K562 (cell line): ENCODE measurements around the gene EFCAB7. TPM values are rescaled to one million over a fixed set of nuclear protein-coding genes. Genes with fewer than 3 reads are reported as not detected.
A peak's percentile ranks its signal among the peaks of the same experiment; 100 is the strongest.

ENCODE experiments used
- CBFA2T3 ChIP-seq: fragments of 450-650 bp; IDR thresholded peaks from 2 replicates; pipeline ENCODE4 v1.6.1; 2017
- CEBPG ChIP-seq, 3 experiments: fragments of 200-800 bp in 1 of 3; sonication (Bioruptor generic) in 1 of 3; sonication (generic) in 1 of 3; formaldehyde crosslinking in 1 of 3; IDR thresholded peaks in 2 of 3; conservative IDR thresholded peaks in 1 of 3; 2 replicates each; pipeline versions ENCODE4 v1.6.1 to v1.8.0; 2016 to 2022; ENCODE audit warnings: missing compliant biosample characterization in 2 of 3, missing genetic modification characterization in 2 of 3, mild to moderate bottlenecking in 1 of 3, missing genetic modification reagents in 1 of 3
- ESRRB ChIP-seq: fragments of 250-450 bp; sonication (Bioruptor Pico); IDR thresholded peaks from 2 replicates; pipeline ENCODE4 v1.5.0; 2020; ENCODE audit warnings: mild to moderate bottlenecking, moderate library complexity, borderline replicate concordance
- HMG20B ChIP-seq: fragments of 250-450 bp; sonication (Bioruptor Pico); IDR thresholded peaks from 2 replicates; pipeline ENCODE4 v1.5.0; 2021; ENCODE audit warnings: mild to moderate bottlenecking
- ILK ChIP-seq: fragments of 450-650 bp; IDR thresholded peaks from 2 replicates; pipeline ENCODE4 v1.6.1; 2016; ENCODE audit warnings: missing genetic modification characterization, low read depth, mild to moderate bottlenecking, missing compliant biosample characterization, moderate library complexity, borderline replicate concordance
- MTA1 ChIP-seq: fragments of 450-650 bp; IDR thresholded peaks from 2 replicates; pipeline ENCODE4 v1.6.1; 2017; ENCODE audit warnings: borderline replicate concordance
- NONO ChIP-seq, 2 experiments: fragments of 200-400 bp in 1 of 2; fragments of 450-650 bp in 1 of 2; formaldehyde crosslinking in 1 of 2; IDR thresholded peaks; 2 replicates each; pipeline ENCODE4 v1.6.1; 2017; ENCODE audit warnings: low read depth in 2 of 2, mild to moderate bottlenecking in 2 of 2, moderate library complexity in 2 of 2, low read length in 1 of 2
- NR3C1 ChIP-seq: sonication (generic); formaldehyde crosslinking; IDR thresholded peaks from 2 replicates; pipeline ENCODE4 v1.8.1; 2022; ENCODE audit warnings: missing genetic modification reagents
- PHF20 ChIP-seq: fragments of 450-650 bp; IDR thresholded peaks from 2 replicates; pipeline ENCODE4 v1.6.1; 2018; ENCODE audit not compliant: partially characterized antibody
- SAP30 ChIP-seq: fragments of 200-600 bp; sonication (generic); IDR thresholded peaks from 2 replicates; pipeline ENCODE4 v1.6.1; 2012; ENCODE audit warnings: borderline replicate concordance, low read depth, mild to moderate bottlenecking, moderate library complexity, low read length, control low read depth, inconsistent platforms; ENCODE audit not compliant: insufficient read depth, poor library complexity, severe bottlenecking
- SETDB1 ChIP-seq: IDR thresholded peaks from one replicate; pipeline ENCODE4 v1.6.1; 2012; ENCODE audit warnings: low read length, control low read depth, inconsistent platforms
- SIRT6 ChIP-seq: IDR thresholded peaks from one replicate; pipeline ENCODE4 v1.6.1; 2012; ENCODE audit warnings: low read depth, mild to moderate bottlenecking, control low read depth, inconsistent platforms, low read length, moderate library complexity
- SMAD2 ChIP-seq: fragments of 150-350 bp; IDR thresholded peaks from 2 replicates; pipeline ENCODE4 v1.6.1; 2014; ENCODE audit warnings: low read depth, mild to moderate bottlenecking, low read length
- SMC3 ChIP-seq: conservative IDR thresholded peaks from 2 replicates; pipeline ENCODE4 v1.6.1; 2011; ENCODE audit warnings: low read depth, low read length, improper control_type of control experiment; ENCODE audit not compliant: insufficient read depth
- TCF7L2 ChIP-seq: fragments of 150-350 bp; IDR thresholded peaks from 2 replicates; pipeline ENCODE4 v1.6.1; 2016; ENCODE audit warnings: low read depth, mild to moderate bottlenecking, low read length, moderate library complexity
- ZNF212 ChIP-seq: fragments of 450-650 bp; formaldehyde crosslinking; IDR thresholded peaks from 2 replicates; pipeline ENCODE4 v1.4.0; 2020; ENCODE audit warnings: mild to moderate bottlenecking
- ZNF24 ChIP-seq: fragments of 450-650 bp; IDR thresholded peaks from 2 replicates; pipeline ENCODE4 v1.6.1; 2016
- ZNF253 ChIP-seq: fragments of 250-450 bp; sonication (Bioruptor Pico); conservative IDR thresholded peaks from 2 replicates; pipeline ENCODE4 v1.6.1; 2021; ENCODE audit warnings: mild to moderate bottlenecking
- ZNF316 ChIP-seq: fragments of 450-650 bp; IDR thresholded peaks from 2 replicates; pipeline ENCODE4 v1.6.1; 2016
- ZNF398 ChIP-seq: fragments of 250-450 bp; sonication (Bioruptor Pico); IDR thresholded peaks from 2 replicates; pipeline ENCODE4 v1.8.0; 2021; ENCODE audit warnings: moderate library complexity, mild to moderate bottlenecking, inconsistent platforms
- polyA plus RNA-seq, 8 experiments: library from polyadenylated mRNA; depleted of rRNA in 4 of 8; stranded (reverse) in 5 of 8; unstranded in 3 of 8; fragments of >200 nt; fragmentation: Nextera tagmentation in 2 of 8; fragmentation: Illumina TruSeq in 1 of 8; extraction: Ambion mirVana in 2 of 8; extraction: Trizol in 1 of 8; gene quantifications; 2 replicates each; pipeline versions ENCODE4 v1.2.1 to v1.2.3, GENCODE V29; 2011 to 2014; ENCODE audit warnings: inconsistent platforms in 1 of 8, missing spikeins in 1 of 8
- total RNA-seq, 7 experiments: library from RNA; depleted of rRNA in 6 of 7; stranded (reverse); fragments of >200 nt in 6 of 7; fragmentation: Illumina TruSeq in 2 of 7; extraction: Trizol in 2 of 7; gene quantifications; 2 replicates each; pipeline versions ENCODE4 v1.2.1 to v1.2.3, GENCODE V29; 2011 to 2021; ENCODE audit warnings: low replicate concordance in 1 of 7
- TF ChIP-seq, protein P1 (sequence below): fragments of 250-450 bp; sonication (Bioruptor Pico); IDR thresholded peaks from 2 replicates; pipeline ENCODE4 v1.4.0; 2020

The EFCAB7 gene
- total and polyA plus RNA-seq, 9 of the 15 experiments (the other 6 are each of a cell fraction or from before 2014, with no cell fraction given): 3.2 to 7.6 (median 5.7) TPM

- TF ChIP-seq, protein P1, sequence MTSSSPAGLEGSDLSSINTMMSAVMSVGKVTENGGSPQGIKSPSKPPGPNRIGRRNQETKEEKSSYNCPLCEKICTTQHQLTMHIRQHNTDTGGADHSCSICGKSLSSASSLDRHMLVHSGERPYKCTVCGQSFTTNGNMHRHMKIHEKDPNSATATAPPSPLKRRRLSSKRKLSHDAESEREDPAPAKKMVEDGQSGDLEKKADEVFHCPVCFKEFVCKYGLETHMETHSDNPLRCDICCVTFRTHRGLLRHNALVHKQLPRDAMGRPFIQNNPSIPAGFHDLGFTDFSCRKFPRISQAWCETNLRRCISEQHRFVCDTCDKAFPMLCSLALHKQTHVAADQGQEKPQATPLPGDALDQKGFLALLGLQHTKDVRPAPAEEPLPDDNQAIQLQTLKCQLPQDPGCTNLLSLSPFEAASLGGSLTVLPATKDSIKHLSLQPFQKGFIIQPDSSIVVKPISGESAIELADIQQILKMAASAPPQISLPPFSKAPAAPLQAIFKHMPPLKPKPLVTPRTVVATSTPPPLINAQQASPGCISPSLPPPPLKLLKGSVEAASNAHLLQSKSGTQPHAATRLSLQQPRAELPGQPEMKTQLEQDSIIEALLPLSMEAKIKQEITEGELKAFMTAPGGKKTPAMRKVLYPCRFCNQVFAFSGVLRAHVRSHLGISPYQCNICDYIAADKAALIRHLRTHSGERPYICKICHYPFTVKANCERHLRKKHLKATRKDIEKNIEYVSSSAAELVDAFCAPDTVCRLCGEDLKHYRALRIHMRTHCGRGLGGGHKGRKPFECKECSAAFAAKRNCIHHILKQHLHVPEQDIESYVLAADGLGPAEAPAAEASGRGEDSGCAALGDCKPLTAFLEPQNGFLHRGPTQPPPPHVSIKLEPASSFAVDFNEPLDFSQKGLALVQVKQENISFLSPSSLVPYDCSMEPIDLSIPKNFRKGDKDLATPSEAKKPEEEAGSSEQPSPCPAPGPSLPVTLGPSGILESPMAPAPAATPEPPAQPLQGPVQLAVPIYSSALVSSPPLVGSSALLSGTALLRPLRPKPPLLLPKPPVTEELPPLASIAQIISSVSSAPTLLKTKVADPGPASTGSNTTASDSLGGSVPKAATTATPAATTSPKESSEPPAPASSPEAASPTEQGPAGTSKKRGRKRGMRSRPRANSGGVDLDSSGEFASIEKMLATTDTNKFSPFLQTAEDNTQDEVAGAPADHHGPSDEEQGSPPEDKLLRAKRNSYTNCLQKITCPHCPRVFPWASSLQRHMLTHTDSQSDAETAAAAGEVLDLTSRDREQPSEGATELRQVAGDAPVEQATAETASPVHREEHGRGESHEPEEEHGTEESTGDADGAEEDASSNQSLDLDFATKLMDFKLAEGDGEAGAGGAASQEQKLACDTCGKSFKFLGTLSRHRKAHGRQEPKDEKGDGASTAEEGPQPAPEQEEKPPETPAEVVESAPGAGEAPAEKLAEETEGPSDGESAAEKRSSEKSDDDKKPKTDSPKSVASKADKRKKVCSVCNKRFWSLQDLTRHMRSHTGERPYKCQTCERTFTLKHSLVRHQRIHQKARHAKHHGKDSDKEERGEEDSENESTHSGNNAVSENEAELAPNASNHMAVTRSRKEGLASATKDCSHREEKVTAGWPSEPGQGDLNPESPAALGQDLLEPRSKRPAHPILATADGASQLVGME: peak; percentile 100
- TF ChIP-seq ZNF24: peak; percentile 59
- no peak for TF ChIP-seq ZNF398 (CRISPR knock-in tag)
- TF ChIP-seq SAP30: peak; percentile 71
- TF ChIP-seq ESRRB (CRISPR knock-in tag): no peak
- TF ChIP-seq SETDB1: no peak
- peak; percentile 81 for TF ChIP-seq CEBPG (CRISPR knock-in tag; IDR thresholded peaks at IDR 0.05)
- TF ChIP-seq CEBPG (tag; conservative IDR thresholded peaks at IDR 0.05 in 1 of 2, IDR thresholded peaks at IDR 0.05 in 1 of 2): peak in 1 of 2 experiments; percentile 95; a peak in 3 of 4 replicates
- TF ChIP-seq ZNF316: no peak
- 0 out of 2 replicates have a peak, but pooled peaks have one; percentile 10 for TF ChIP-seq CBFA2T3
- TF ChIP-seq PHF20: peak; percentile 98
- peak in 1 of 2 experiments; percentile 59; a peak in 1 of 4 replicates for TF ChIP-seq NONO (IDR thresholded peaks at IDR 0.05; ENCODE audit: low read depth in 2 of 2, low read length in 1 of 2)
- TF ChIP-seq SMC3: no peak
- TF ChIP-seq ILK (tag): no peak
- TF ChIP-seq SMAD2: no peak
- TF ChIP-seq MTA1: peak; percentile 75
- TF ChIP-seq ZNF212: no peak
- no peak for TF ChIP-seq NR3C1 (CRISPR knock-in tag)
- TF ChIP-seq ZNF253 (CRISPR knock-in tag): no peak
- no peak for TF ChIP-seq SIRT6
- TF ChIP-seq TCF7L2: no peak
- no peak for TF ChIP-seq HMG20B (CRISPR knock-in tag)
Observed at GRCh38 chr1:63522891-63523728, at the start of gene EFCAB7, which contains the start of gene ITGB3BP (continued).
